Measurements from ENCODE around the gene CFAP90.

Gene CFAP90

GRCh38 chr5:7867260-7867659, 16.3 kb upstream of the CFAP90 start:
- no peak for DNase-seq

- DNase-seq = no peak
Observed at GRCh38 chr5:7866196-7866595, 15.3 kb upstream of the CFAP90 start.

GRCh38 chr5:7857926-7858632, 7.1 kb upstream of the CFAP90 start:
- no peak for DNase-seq

- DNase-seq = no peak
Observed at GRCh38 chr5:7857361-7857760, 6.4 kb upstream of the CFAP90 start.

GRCh38 chr5:7856855-7857254, 5.9 kb upstream of the CFAP90 start:
- no peak for DNase-seq

GRCh38 chr5:7855611-7856010, 4.7 kb upstream of the CFAP90 start:
- no peak for DNase-seq

- no peak for DNase-seq
Observed at GRCh38 chr5:7852988-7853387, 2.1 kb upstream of the CFAP90 start.

GRCh38 chr5:7852542-7852941, 1.6 kb upstream of the CFAP90 start:
- DNase-seq = no peak

GRCh38 chr5:7851617-7852289, 820 bp upstream of the CFAP90 start:
- DNase-seq = no peak

- no peak for DNase-seq
Observed at GRCh38 chr5:7851240-7851592, 283 bp upstream of the CFAP90 start.

- no peak for DNase-seq
Observed at GRCh38 chr5:7849681-7850394, 1.1 kb downstream of the CFAP90 start.

- DNase-seq = no peak
Observed at GRCh38 chr5:7848296-7848695, 2.6 kb downstream of the CFAP90 start.

- DNase-seq = no peak
Observed at GRCh38 chr5:7846327-7846726, 4.6 kb downstream of the CFAP90 start.

GRCh38 chr5:7845557-7845956, 5.4 kb downstream of the CFAP90 start:
- no peak for DNase-seq

- DNase-seq = no peak
Observed at GRCh38 chr5:7844901-7845300, 6.0 kb downstream of the CFAP90 start.

GRCh38 chr5:7842531-7842930, 8.4 kb downstream of the CFAP90 start:
- DNase-seq = no peak

GRCh38 chr5:7837403-7837802, 13.5 kb downstream of the CFAP90 start:
- DNase-seq = no peak

- no peak for DNase-seq
Observed at GRCh38 chr5:7834982-7835381, 16.0 kb downstream of the CFAP90 start.

GRCh38 chr5:7828269-7828668, 22.7 kb downstream of the CFAP90 start:
- DNase-seq = no peak

- DNase-seq = no peak
Observed at GRCh38 chr5:7827610-7828009, 23.3 kb downstream of the CFAP90 start.

GRCh38 chr5:7825630-7826029, 25.3 kb downstream of the CFAP90 start:
- DNase-seq = no peak

- no peak for DNase-seq
Observed at GRCh38 chr5:7824995-7825394, 25.9 kb downstream of the CFAP90 start.

- no peak for DNase-seq
Observed at GRCh38 chr5:7823594-7823993, 27.3 kb downstream of the CFAP90 start.

GRCh38 chr5:7822449-7822848, 28.5 kb downstream of the CFAP90 start:
- DNase-seq = no peak

Data from effector CD4-positive, alpha-beta T cell (primary cell).